Erythroblast (primary cell): ENCODE measurements around the gene CAPN8.

ENCODE experiments used
- GATA1 ChIP-seq: IDR thresholded peaks from 2 replicates; pipeline ENCODE4 v1.6.1; 2011; ENCODE audit warnings: low read depth, mild to moderate bottlenecking, control low read depth, low read length, moderate library complexity
- POLR2A ChIP-seq: IDR thresholded peaks from 2 replicates; pipeline ENCODE4 v1.6.1; 2011; ENCODE audit warnings: mild to moderate bottlenecking, low read length

DNA sequence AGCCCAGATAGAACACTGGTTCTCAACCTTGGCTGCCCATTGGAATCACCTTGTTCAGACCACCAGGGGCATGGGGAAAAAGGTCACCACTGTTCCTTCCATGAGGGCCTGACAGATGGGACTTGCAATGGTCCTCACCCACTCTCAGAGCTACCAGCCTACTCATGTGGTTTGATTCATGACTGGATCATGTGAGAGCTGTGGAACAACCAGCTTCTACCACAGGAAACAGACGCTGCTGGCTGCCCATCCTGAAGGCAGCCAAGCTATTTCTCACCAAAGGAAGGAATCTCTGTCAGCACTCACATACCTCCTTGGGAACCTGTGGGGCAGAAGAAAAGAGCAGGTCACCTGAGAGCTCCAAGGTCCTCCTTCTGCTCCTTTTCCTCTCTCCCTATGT lies 53.6 kb downstream of the CAPN8 start:
- TF ChIP-seq POLR2A (no peak), GATA1 (no peak)
